GM21825 (cell line): ENCODE data around the gene NKAIN2.

Experiments used
- ATAC-seq: cut with Tn5 transposase; IDR thresholded peaks from one replicate; pipeline ENCODE4 v1.9.1; 2021; ENCODE audit warnings: mild to moderate bottlenecking, moderate library complexity; ENCODE audit not compliant: unreplicated experiment

NKAIN2 gene

GRCh38 chr6:124478906-124479305 is 675.2 kb downstream of the NKAIN2 start:
- ATAC-seq = no peak

GRCh38 chr6:124479991-124480430 is 676.3 kb downstream of the NKAIN2 start:
- no peak for ATAC-seq

GRCh38 chr6:124482071-124482491 is 678.4 kb downstream of the NKAIN2 start:
- ATAC-seq = no peak

GRCh38 chr6:124487623-124488431 is 684.2 kb downstream of the NKAIN2 start:
- ATAC-seq = no peak

- no peak for ATAC-seq
Observed at GRCh38 chr6:124490122-124490521, 686.5 kb downstream of the NKAIN2 start.

GRCh38 chr6:124493259-124493658 is 689.6 kb downstream of the NKAIN2 start:
- ATAC-seq = no peak

- no peak for ATAC-seq
Observed at GRCh38 chr6:124494956-124495664, 691.4 kb downstream of the NKAIN2 start.

- ATAC-seq = no peak
Observed at GRCh38 chr6:124495665-124496190, 692.1 kb downstream of the NKAIN2 start.

GRCh38 chr6:124496334-124496733 is 692.7 kb downstream of the NKAIN2 start:
- ATAC-seq = no peak

GRCh38 chr6:124512431-124512830 is 708.8 kb downstream of the NKAIN2 start:
- no peak for ATAC-seq

GRCh38 chr6:124517339-124517738 is 713.7 kb downstream of the NKAIN2 start:
- no peak for ATAC-seq

- no peak for ATAC-seq
Observed at GRCh38 chr6:124520514-124520913, 716.8 kb downstream of the NKAIN2 start.

GRCh38 chr6:124522335-124522734 is 718.7 kb downstream of the NKAIN2 start:
- ATAC-seq = no peak

GRCh38 chr6:124524491-124525200 is 721.0 kb downstream of the NKAIN2 start:
- no peak for ATAC-seq

- ATAC-seq = no peak
Observed at GRCh38 chr6:124530926-124531325, 727.3 kb downstream of the NKAIN2 start.

GRCh38 chr6:124535299-124535698 is 731.6 kb downstream of the NKAIN2 start:
- ATAC-seq = no peak

GRCh38 chr6:124535746-124536145 is 732.1 kb downstream of the NKAIN2 start:
- ATAC-seq = no peak

- no peak for ATAC-seq
Observed at GRCh38 chr6:124536157-124536841, 732.6 kb downstream of the NKAIN2 start.

GRCh38 chr6:124536842-124537191 is 733.2 kb downstream of the NKAIN2 start:
- no peak for ATAC-seq

GRCh38 chr6:124539096-124539495 is 735.4 kb downstream of the NKAIN2 start:
- no peak for ATAC-seq

- no peak for ATAC-seq
Observed at GRCh38 chr6:124541573-124541972, 737.9 kb downstream of the NKAIN2 start.
